ENCODE results near the gene LPO.

LPO gene

GRCh38 chr17:58279016-58279711 is 40.8 kb downstream of the LPO start:
- no peak for DNase-seq

GRCh38 chr17:58279736-58280479 is 41.5 kb downstream of the LPO start:
- DNase-seq: no peak

- no peak for DNase-seq
These were observed 42.3 kb downstream of the LPO start, which contains the start of gene MPO for GRCh38 chr17:58280480-58281217. Gene MPO (minus strand): TSS chr17:58280935. CDS start chr17:58280758, 177 bp downstream.

GRCh38 chr17:58281511-58282011 is 43.2 kb downstream of the LPO start:
- no peak for DNase-seq

GRCh38 chr17:58282442-58282841 is 44.1 kb downstream of the LPO start:
- no peak for DNase-seq

- no peak for DNase-seq
These were observed 45.6 kb downstream of the LPO start for GRCh38 chr17:58283674-58284612.

- DNase-seq: no peak
These were observed 46.4 kb downstream of the LPO start for GRCh38 chr17:58284613-58285421.

- no peak for DNase-seq
These were observed 47.0 kb downstream of the LPO start for GRCh38 chr17:58285422-58285810.

GRCh38 chr17:58289869-58290268 is 51.5 kb downstream of the LPO start:
- DNase-seq: no peak

GRCh38 chr17:58291246-58291645 is 52.9 kb downstream of the LPO start:
- no peak for DNase-seq

GRCh38 chr17:58294034-58294433 is 55.6 kb downstream of the LPO start:
- no peak for DNase-seq

- no peak for DNase-seq
These were observed 62.0 kb downstream of the LPO start for GRCh38 chr17:58300336-58300735.

- no peak for DNase-seq
These were observed 63.2 kb downstream of the LPO start for GRCh38 chr17:58301504-58302150.

- no peak for DNase-seq
These were observed 64.0 kb downstream of the LPO start for GRCh38 chr17:58302171-58302918.

- no peak for DNase-seq
These were observed 64.7 kb downstream of the LPO start for GRCh38 chr17:58302919-58303585.

GRCh38 chr17:58303971-58304749 is 65.8 kb downstream of the LPO start:
- DNase-seq: peak; percentile 9

GRCh38 chr17:58304750-58305486 is 66.5 kb downstream of the LPO start:
- no peak for DNase-seq

- no peak for DNase-seq
These were observed 67.2 kb downstream of the LPO start for GRCh38 chr17:58305626-58306025.
